Liver (tissue), 9 donors: Measurements from ENCODE around the gene FBF1. TPM values are rescaled to one million over a fixed set of nuclear protein-coding genes. Genes with fewer than 3 reads are reported as not detected.
"Not testable (repeated sequence)": the region's sequence is repeated elsewhere in the genome, so short reads cannot be mapped to it uniquely, and the experiment has no call there.

ENCODE experiments used
- DNase-seq: peaks from one replicate; pipeline ENCODE4 v3.0.0-alpha.2; 2017; ENCODE audit warnings: low spot score
- H3K27ac ChIP-seq, 2 donors: one replicate each; pipeline ENCODE4 v1.7.0; 2013; ENCODE audit warnings: inconsistent platforms in 2 of 2, low read length in 2 of 2, control low read depth in 1 of 2, low read depth in 1 of 2, mild to moderate bottlenecking in 1 of 2
- H3K27me3 ChIP-seq, 4 donors: one replicate each; pipeline versions ENCODE4 v1.6.1 to v1.7.0; 2013; ENCODE audit warnings: low read length in 3 of 4, inconsistent platforms in 1 of 4, mild to moderate bottlenecking in 1 of 4, moderate library complexity in 1 of 4; ENCODE audit not compliant: control insufficient read depth in 4 of 4, insufficient read depth in 4 of 4
- H3K36me3 ChIP-seq, 4 donors: one replicate each; pipeline versions ENCODE4 v1.6.1 to v1.7.0; 2013; ENCODE audit warnings: low read length in 3 of 4, mild to moderate bottlenecking in 3 of 4, low read depth in 1 of 4, moderate library complexity in 1 of 4; ENCODE audit not compliant: control insufficient read depth in 4 of 4, insufficient read depth in 3 of 4
- H3K4me1 ChIP-seq, 4 donors: one replicate each; pipeline versions ENCODE4 v1.6.1 to v1.7.0; 2013; ENCODE audit warnings: low read length in 3 of 4, mild to moderate bottlenecking in 3 of 4, moderate library complexity in 1 of 4; ENCODE audit not compliant: control insufficient read depth in 4 of 4, insufficient read depth in 4 of 4
- H3K4me3 ChIP-seq, 3 donors: one replicate each; pipeline versions ENCODE4 v1.6.1 to v1.7.0; 2013; ENCODE audit warnings: low read length in 3 of 3, control low read depth in 1 of 3, low read depth in 1 of 3, mild to moderate bottlenecking in 1 of 3
- H3K9ac ChIP-seq, 2 donors: one replicate each; pipeline ENCODE4 v1.7.0; 2013; ENCODE audit warnings: low read length in 2 of 2, mild to moderate bottlenecking in 2 of 2, moderate library complexity in 2 of 2, control low read depth in 1 of 2, low read depth in 1 of 2
- H3K9me3 ChIP-seq, 4 donors: one replicate each; pipeline versions ENCODE4 v1.6.1 to v1.7.0; 2013; ENCODE audit warnings: low read length in 3 of 4; ENCODE audit not compliant: control insufficient read depth in 4 of 4
- CTCF ChIP-seq: fragments of 150-350 bp; IDR thresholded peaks from 2 replicates; pipeline ENCODE4 v1.5.1; 2017; ENCODE audit warnings: improper control_type of control experiment, low read depth, low read length; ENCODE audit not compliant: missing input control
- EGR1 ChIP-seq, 2 donors: IDR thresholded peaks; 2 replicates each; pipeline ENCODE4 v1.6.1; 2016 to 2018; ENCODE audit warnings: antibody characterized with exemption in 2 of 2, low read depth in 2 of 2
- FOXA1 ChIP-seq: IDR thresholded peaks from 2 replicates; pipeline ENCODE4 v1.6.1; 2016; ENCODE audit warnings: antibody characterized with exemption
- FOXA2 ChIP-seq: IDR thresholded peaks from 2 replicates; pipeline ENCODE4 v1.6.1; 2016; ENCODE audit warnings: antibody characterized with exemption
- GABPA ChIP-seq, 2 donors: IDR thresholded peaks in 1 of 2; conservative IDR thresholded peaks in 1 of 2; 2 replicates each; pipeline ENCODE4 v1.6.1; 2016; ENCODE audit warnings: antibody characterized with exemption in 2 of 2, mild to moderate bottlenecking in 1 of 2, moderate library complexity in 1 of 2
- HNF4A ChIP-seq, 2 donors: conservative IDR thresholded peaks; 2 replicates each; pipeline ENCODE4 v1.6.1; 2016; ENCODE audit warnings: antibody characterized with exemption in 2 of 2, mild to moderate bottlenecking in 2 of 2
- HNF4G ChIP-seq: IDR thresholded peaks from 2 replicates; pipeline ENCODE4 v1.6.1; 2016; ENCODE audit warnings: antibody characterized with exemption
- JUND ChIP-seq, 2 donors: IDR thresholded peaks; 2 replicates each; pipeline ENCODE4 v1.6.1; 2016; ENCODE audit warnings: antibody characterized with exemption in 2 of 2
- NR2F2 ChIP-seq: IDR thresholded peaks from 2 replicates; pipeline ENCODE4 v1.6.1; 2016; ENCODE audit warnings: antibody characterized with exemption
- RAD21 ChIP-seq, 2 donors: IDR thresholded peaks; 2 replicates each; pipeline ENCODE4 v1.6.1; 2016; ENCODE audit warnings: antibody characterized with exemption in 2 of 2, mild to moderate bottlenecking in 2 of 2
- RXRA ChIP-seq, 2 donors: IDR thresholded peaks; 2 replicates each; pipeline ENCODE4 v1.6.1; 2017 to 2018; ENCODE audit warnings: antibody characterized with exemption in 2 of 2, mild to moderate bottlenecking in 1 of 2
- SP1 ChIP-seq: IDR thresholded peaks from 2 replicates; pipeline ENCODE4 v1.6.1; 2018; ENCODE audit warnings: antibody characterized with exemption, mild to moderate bottlenecking
- TAF1 ChIP-seq: conservative IDR thresholded peaks from 2 replicates; pipeline ENCODE4 v1.6.1; 2016; ENCODE audit warnings: antibody characterized with exemption, mild to moderate bottlenecking
- YY1 ChIP-seq: IDR thresholded peaks from 2 replicates; pipeline ENCODE4 v1.6.1; 2016; ENCODE audit warnings: antibody characterized with exemption, mild to moderate bottlenecking
- WGBS: extraction: QIAGEN DNeasy Blood & Tissue Kit; methylation state at CpG from one replicate; pipeline ENCODE4 v1.1.7; 2013; 5-methylcytosine and 5-hydroxymethylcytosine counted together
- polyA plus RNA-seq, 2 donors: library from polyadenylated mRNA; stranded (reverse) in 1 of 2; unstranded in 1 of 2; fragments of 200-250 nt in 1 of 2; fragments of >200 nt in 1 of 2; fragmentation: Nextera tagmentation in 1 of 2; extraction: Ambion mirVana in 1 of 2; gene quantifications; one replicate each; pipeline versions ENCODE4 v1.2.1 to v1.2.3, GENCODE V29; 2013 to 2015
- total RNA-seq, 2 donors: library from RNA; depleted of rRNA; stranded (reverse); fragments of >200 nt; gene quantifications; one replicate each; pipeline ENCODE4 v1.2.3, GENCODE V29; 2014
- TF ChIP-seq, protein P1 (sequence below): IDR thresholded peaks from 2 replicates; pipeline ENCODE4 v1.6.1; 2016; ENCODE audit warnings: antibody characterized with exemption
- TF ChIP-seq, protein P2 (sequence below): IDR thresholded peaks from 2 replicates; pipeline ENCODE4 v1.6.1; 2016; ENCODE audit warnings: antibody characterized with exemption
- TF ChIP-seq, protein P3 (sequence below): IDR thresholded peaks from 2 replicates; pipeline ENCODE4 v1.6.1; 2016; ENCODE audit warnings: antibody characterized with exemption, mild to moderate bottlenecking
- donor health status: healthy.
- donor health status: healthy.
- donor health status: healthy.
- donor health status: healthy.
- donor health status: healthy.

The FBF1 gene
- total and polyA plus RNA-seq, 4 donors: 0.39 to 5.6 (median 1.7) TPM

DNA sequence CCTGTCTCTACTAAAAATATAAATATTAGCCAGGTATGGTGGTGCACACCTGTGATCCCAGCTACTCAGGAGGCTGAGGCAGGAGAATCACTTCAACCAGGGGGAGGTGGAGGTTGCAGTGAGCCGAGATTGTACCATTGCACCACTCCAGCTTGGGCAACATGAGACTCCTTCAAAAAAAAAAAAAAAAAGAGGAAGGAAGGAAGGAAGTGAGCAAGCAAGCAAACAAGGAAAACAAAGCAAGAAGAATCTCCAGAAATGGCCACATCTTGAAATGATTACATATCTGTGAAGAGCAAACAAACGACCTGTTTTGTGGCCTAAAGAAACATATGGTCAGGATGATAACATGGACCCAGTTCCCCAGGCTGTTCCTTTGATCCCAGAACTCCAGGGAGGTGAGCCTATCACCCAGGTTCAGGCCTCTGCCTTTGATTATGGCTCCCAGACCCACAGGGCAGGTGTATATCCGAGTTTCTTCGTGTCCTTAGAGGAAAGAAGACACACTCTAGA lies 29.2 kb upstream of the FBF1 start:
- no peaks in the 10 kb centered on the region for H3K27me3 ChIP-seq
- peaks cover 3 to 39% (median 20%) of the 10 kb centered on the region in 4 donors for H3K4me1 ChIP-seq
- TF ChIP-seq JUND (IDR thresholded peaks at IDR 0.05): no peak
- no peak for TF ChIP-seq HNF4A (conservative IDR thresholded peaks at IDR 0.05)
- no peak for TF ChIP-seq FOXA1
- no peak for TF ChIP-seq HNF4G
- TF ChIP-seq GABPA (IDR thresholded peaks at IDR 0.05 in 1 of 2, conservative IDR thresholded peaks at IDR 0.05 in 1 of 2): no peak
- no peak for TF ChIP-seq SP1
- TF ChIP-seq RXRA (IDR thresholded peaks at IDR 0.05): no peak
- no peak for TF ChIP-seq CTCF
- TF ChIP-seq, protein P1, sequence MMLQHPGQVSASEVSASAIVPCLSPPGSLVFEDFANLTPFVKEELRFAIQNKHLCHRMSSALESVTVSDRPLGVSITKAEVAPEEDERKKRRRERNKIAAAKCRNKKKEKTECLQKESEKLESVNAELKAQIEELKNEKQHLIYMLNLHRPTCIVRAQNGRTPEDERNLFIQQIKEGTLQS: no peak
- no peak for TF ChIP-seq YY1
- TF ChIP-seq NR2F2: no peak
- TF ChIP-seq TAF1: no peak
- TF ChIP-seq, protein P2, sequence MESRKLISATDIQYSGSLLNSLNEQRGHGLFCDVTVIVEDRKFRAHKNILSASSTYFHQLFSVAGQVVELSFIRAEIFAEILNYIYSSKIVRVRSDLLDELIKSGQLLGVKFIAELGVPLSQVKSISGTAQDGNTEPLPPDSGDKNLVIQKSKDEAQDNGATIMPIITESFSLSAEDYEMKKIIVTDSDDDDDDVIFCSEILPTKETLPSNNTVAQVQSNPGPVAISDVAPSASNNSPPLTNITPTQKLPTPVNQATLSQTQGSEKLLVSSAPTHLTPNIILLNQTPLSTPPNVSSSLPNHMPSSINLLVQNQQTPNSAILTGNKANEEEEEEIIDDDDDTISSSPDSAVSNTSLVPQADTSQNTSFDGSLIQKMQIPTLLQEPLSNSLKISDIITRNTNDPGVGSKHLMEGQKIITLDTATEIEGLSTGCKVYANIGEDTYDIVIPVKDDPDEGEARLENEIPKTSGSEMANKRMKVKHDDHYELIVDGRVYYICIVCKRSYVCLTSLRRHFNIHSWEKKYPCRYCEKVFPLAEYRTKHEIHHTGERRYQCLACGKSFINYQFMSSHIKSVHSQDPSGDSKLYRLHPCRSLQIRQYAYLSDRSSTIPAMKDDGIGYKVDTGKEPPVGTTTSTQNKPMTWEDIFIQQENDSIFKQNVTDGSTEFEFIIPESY: no peak
- TF ChIP-seq FOXA2: no peak
- TF ChIP-seq, protein P3, sequence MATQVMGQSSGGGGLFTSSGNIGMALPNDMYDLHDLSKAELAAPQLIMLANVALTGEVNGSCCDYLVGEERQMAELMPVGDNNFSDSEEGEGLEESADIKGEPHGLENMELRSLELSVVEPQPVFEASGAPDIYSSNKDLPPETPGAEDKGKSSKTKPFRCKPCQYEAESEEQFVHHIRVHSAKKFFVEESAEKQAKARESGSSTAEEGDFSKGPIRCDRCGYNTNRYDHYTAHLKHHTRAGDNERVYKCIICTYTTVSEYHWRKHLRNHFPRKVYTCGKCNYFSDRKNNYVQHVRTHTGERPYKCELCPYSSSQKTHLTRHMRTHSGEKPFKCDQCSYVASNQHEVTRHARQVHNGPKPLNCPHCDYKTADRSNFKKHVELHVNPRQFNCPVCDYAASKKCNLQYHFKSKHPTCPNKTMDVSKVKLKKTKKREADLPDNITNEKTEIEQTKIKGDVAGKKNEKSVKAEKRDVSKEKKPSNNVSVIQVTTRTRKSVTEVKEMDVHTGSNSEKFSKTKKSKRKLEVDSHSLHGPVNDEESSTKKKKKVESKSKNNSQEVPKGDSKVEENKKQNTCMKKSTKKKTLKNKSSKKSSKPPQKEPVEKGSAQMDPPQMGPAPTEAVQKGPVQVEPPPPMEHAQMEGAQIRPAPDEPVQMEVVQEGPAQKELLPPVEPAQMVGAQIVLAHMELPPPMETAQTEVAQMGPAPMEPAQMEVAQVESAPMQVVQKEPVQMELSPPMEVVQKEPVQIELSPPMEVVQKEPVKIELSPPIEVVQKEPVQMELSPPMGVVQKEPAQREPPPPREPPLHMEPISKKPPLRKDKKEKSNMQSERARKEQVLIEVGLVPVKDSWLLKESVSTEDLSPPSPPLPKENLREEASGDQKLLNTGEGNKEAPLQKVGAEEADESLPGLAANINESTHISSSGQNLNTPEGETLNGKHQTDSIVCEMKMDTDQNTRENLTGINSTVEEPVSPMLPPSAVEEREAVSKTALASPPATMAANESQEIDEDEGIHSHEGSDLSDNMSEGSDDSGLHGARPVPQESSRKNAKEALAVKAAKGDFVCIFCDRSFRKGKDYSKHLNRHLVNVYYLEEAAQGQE: no peak
- TF ChIP-seq RAD21 (IDR thresholded peaks at IDR 0.05): no peak
- no peak for TF ChIP-seq EGR1 (IDR thresholded peaks at IDR 0.05; ENCODE audit: low read depth in 2 of 2)
- WGBS: 64% methylated on average over 4 of the region's 4 CpGs
- no peak for DNase-seq
- H3K4me3 ChIP-seq: no peak overlapping the region
- no peak overlapping the region for H3K9ac ChIP-seq
- H3K9me3 ChIP-seq: no peaks in the 10 kb centered on the region
- H3K36me3 ChIP-seq: peaks cover 7 to 18% (median 15%) of the 10 kb centered on the region in 4 donors
- peak overlapping the region in 1 of 2 donors; percentile 55 for H3K27ac ChIP-seq

GRCh38 chr17:75969044-75969443 lies 28.2 kb upstream of the FBF1 start:
- peak overlapping the region in 1 of 2 donors; percentile 7 for H3K27ac ChIP-seq
- peaks cover 8 to 22% (median 15%) of the 10 kb centered on the region in 4 donors for H3K36me3 ChIP-seq
- not testable (repeated sequence) for H3K9me3 ChIP-seq, H3K9ac ChIP-seq, H3K27me3 ChIP-seq, DNase-seq, H3K4me3 ChIP-seq
- 91% methylated on average over 10 of the region's 10 CpGs for WGBS
- peaks cover 2 to 34% (median 16%) of the 10 kb centered on the region in 4 donors for H3K4me1 ChIP-seq
